ENCODE measurements around the gene KLHL29.

DNA sequence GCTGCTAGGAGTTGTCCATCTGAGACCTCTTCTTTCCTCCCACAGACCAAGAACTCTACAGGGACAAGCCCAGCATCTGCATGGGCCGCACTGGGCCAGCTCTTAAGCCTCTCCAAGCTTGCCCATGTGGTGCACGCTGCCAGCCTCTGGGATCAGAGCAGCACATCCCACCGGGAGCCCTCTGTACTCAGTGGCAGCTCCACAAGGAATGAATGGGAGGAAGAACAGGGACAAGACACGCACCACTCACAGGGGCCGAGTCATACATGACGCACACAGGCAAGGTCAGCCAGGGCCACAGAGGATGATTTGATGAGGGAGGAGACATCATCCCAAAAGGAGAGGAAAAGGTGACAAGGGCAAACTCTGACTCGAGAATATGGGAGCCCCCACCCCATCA lies 268.3 kb downstream of the KLHL29 start:
- TF ChIP-seq, protein P1, sequence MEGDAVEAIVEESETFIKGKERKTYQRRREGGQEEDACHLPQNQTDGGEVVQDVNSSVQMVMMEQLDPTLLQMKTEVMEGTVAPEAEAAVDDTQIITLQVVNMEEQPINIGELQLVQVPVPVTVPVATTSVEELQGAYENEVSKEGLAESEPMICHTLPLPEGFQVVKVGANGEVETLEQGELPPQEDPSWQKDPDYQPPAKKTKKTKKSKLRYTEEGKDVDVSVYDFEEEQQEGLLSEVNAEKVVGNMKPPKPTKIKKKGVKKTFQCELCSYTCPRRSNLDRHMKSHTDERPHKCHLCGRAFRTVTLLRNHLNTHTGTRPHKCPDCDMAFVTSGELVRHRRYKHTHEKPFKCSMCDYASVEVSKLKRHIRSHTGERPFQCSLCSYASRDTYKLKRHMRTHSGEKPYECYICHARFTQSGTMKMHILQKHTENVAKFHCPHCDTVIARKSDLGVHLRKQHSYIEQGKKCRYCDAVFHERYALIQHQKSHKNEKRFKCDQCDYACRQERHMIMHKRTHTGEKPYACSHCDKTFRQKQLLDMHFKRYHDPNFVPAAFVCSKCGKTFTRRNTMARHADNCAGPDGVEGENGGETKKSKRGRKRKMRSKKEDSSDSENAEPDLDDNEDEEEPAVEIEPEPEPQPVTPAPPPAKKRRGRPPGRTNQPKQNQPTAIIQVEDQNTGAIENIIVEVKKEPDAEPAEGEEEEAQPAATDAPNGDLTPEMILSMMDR (IDR thresholded peaks at IDR 0.05) = no peak
- TF ChIP-seq, protein P2, sequence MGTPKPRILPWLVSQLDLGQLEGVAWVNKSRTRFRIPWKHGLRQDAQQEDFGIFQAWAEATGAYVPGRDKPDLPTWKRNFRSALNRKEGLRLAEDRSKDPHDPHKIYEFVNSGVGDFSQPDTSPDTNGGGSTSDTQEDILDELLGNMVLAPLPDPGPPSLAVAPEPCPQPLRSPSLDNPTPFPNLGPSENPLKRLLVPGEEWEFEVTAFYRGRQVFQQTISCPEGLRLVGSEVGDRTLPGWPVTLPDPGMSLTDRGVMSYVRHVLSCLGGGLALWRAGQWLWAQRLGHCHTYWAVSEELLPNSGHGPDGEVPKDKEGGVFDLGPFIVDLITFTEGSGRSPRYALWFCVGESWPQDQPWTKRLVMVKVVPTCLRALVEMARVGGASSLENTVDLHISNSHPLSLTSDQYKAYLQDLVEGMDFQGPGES (IDR thresholded peaks at IDR 0.05; ENCODE audit: low read depth, low read length) = no peak
- TF ChIP-seq JUND (IDR thresholded peaks at IDR 0.05) = no peak

Data from SK-N-SH (cell line).